Measurements from ENCODE around the gene PCDHGB7. TPM values are rescaled to one million over a fixed set of nuclear protein-coding genes. Genes with fewer than 3 reads are reported as not detected.
"Not testable (repeated sequence)": the region's sequence is repeated elsewhere in the genome, so short reads cannot be mapped to it uniquely, and the experiment has no call there.

PCDHGB7 gene
- total and polyA plus RNA-seq, 7 experiments from 2014 or later, result 0.11 to 0.16 (median 0.13) TPM; not detected in 4

DNA sequence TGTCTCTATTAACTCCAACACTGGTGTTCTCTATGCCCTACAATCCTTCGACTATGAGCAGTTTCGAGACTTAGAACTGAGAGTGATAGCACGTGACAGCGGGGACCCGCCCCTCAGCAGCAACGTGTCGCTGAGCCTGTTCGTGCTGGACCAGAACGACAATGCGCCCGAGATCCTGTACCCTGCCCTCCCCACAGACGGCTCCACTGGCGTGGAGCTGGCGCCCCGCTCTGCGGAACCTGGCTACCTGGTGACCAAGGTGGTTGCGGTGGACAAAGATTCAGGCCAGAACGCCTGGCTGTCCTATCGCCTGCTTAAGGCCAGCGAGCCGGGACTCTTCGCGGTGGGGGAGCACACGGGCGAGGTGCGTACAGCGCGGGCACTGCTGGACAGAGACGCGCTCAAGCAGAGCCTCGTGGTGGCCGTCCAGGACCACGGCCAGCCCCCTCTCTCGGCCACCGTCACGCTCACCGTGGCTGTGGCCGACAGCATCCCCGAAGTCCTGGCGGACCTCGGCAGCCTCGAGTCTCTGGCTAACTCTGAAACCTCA is 5.3 kb downstream of the PCDHGB7 start:
- peaks cover 0 to 16% (median 7%) of the 10 kb centered on the region in 7 donors for H3K4me1 Mint-ChIP-seq
- H3K36me3 ChIP-seq (ENCODE audit: control insufficient read depth in 2 of 3, insufficient read depth in 3 of 3, low read length in 3 of 3), result peaks cover 0 to 4% (median 0%) of the 10 kb centered on the region in 3 experiments
- ChIA-PET POLR2A (interaction anchor here (0.5 kb wide), 1 partner anchor 55 kb away, joined by 4 read pairs; no protein-coding TSS in a partner anchor), CTCF (no interaction called here)
- H3K4me3 ChIP-seq (ENCODE audit: low read length), result no peak overlapping the region
- H3K4me3 Mint-ChIP-seq, result peak overlapping the region in 2 of 10 donors; percentile 19 to 35
- H3K27me3 Mint-ChIP-seq, result peaks cover 57 to 85% (median 76%) of the 10 kb centered on the region in 5 donors
- peaks cover 0 to 58% (median 18%) of the 10 kb centered on the region in 3 experiments for H3K9me3 ChIP-seq (ENCODE audit: control insufficient read depth in 2 of 3, low read length in 3 of 3)
- DNase-seq (no peak), ATAC-seq (no peak)
- H3K27me3 ChIP-seq (ENCODE audit: control insufficient read depth in 2 of 2, insufficient read depth in 2 of 2, low read length in 2 of 2), result peaks cover 0 to 28% of the 10 kb centered on the region in 2 donors
- peaks cover 3 to 52% (median 9%) of the 10 kb centered on the region in 5 donors for H3K36me3 Mint-ChIP-seq
- no peaks in the 10 kb centered on the region for H3K4me1 ChIP-seq (ENCODE audit: control insufficient read depth in 2 of 2, insufficient read depth in 2 of 2, low read length in 2 of 2)
- H3K9me3 Mint-ChIP-seq, result peaks cover 10 to 94% (median 60%) of the 10 kb centered on the region in 11 donors
- H3K27ac ChIP-seq (ENCODE audit: low read depth, low read length), result no peak overlapping the region
- H3K27ac Mint-ChIP-seq, result peak overlapping the region in 1 of 9 donors; percentile 51
- intact Hi-C loops (cut with micrococcal nuclease), result loop anchor here in 1 of 2 donors (5.0 kb wide), 1 partner anchor 54 kb away; the partner anchor contains the start of gene PCDHGC3

DNA sequence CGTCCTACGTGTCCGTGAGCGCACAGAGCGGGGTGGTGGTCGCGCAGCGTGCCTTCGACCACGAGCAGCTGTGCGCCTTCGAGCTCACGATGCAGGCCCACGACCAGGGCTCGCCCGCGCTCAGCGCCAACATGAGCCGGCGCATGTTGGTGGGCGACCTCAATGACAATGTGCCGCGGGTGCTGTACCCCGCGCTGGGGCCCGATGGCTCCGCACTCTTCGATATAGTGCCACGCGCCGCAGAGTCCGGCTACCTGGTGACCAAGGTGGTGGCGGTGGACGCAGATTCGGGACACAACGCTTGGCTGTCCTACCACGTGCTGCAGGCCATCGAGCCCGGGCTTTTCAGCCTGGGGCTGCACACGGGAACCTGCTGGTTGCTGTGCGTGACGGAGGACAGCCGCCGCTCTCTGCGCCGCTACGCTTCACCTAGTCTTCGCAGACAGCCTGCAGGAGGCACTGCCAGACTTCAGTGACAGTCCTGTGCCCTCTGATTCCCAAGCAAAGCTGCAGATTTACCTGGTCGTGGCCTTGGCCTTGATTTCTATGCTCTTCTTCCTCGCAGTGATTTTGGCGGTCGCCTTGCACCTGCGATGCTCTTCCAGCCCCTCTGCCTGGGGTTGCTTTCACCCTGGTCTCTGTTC is 10.4 kb downstream of the PCDHGB7 start:
- H3K4me1 ChIP-seq (ENCODE audit: control insufficient read depth in 2 of 2, insufficient read depth in 2 of 2, low read length in 2 of 2), result no peaks in the 10 kb centered on the region
- ChIA-PET POLR2A (interaction anchor here (0.6 kb wide), 1 partner anchor 10 kb away, joined by 3 read pairs; no protein-coding TSS in a partner anchor), CTCF (no interaction called here)
- Mint-ChIP-seq H3K36me3 (peaks cover 6 to 41% (median 17%) of the 10 kb centered on the region in 5 donors), H3K27ac (no peak overlapping the region), H3K4me3 (peak overlapping the region in 1 of 10 donors; percentile 25), H3K4me1 (peaks cover 6 to 10% (median 9%) of the 10 kb centered on the region in 7 donors), H3K27me3 (peaks cover 38 to 73% (median 69%) of the 10 kb centered on the region in 5 donors), H3K9me3 (peaks cover 4 to 89% (median 53%) of the 10 kb centered on the region in 11 donors)
- no peak overlapping the region for H3K27ac ChIP-seq (ENCODE audit: low read depth, low read length)
- ATAC-seq, result no peak
- H3K4me3 ChIP-seq (ENCODE audit: low read length), result no peak overlapping the region
- no peaks in the 10 kb centered on the region for H3K36me3 ChIP-seq (ENCODE audit: control insufficient read depth in 2 of 3, insufficient read depth in 3 of 3, low read length in 3 of 3)
- intact Hi-C loops (cut with micrococcal nuclease), result no loop called here
- H3K27me3 ChIP-seq (ENCODE audit: control insufficient read depth in 2 of 2, insufficient read depth in 2 of 2, low read length in 2 of 2), result peaks cover 7 to 13% of the 10 kb centered on the region in 2 donors
- peaks cover 0 to 42% (median 5%) of the 10 kb centered on the region in 3 experiments for H3K9me3 ChIP-seq (ENCODE audit: control insufficient read depth in 2 of 3, low read length in 3 of 3)
- DNase-seq, result no peak

DNA sequence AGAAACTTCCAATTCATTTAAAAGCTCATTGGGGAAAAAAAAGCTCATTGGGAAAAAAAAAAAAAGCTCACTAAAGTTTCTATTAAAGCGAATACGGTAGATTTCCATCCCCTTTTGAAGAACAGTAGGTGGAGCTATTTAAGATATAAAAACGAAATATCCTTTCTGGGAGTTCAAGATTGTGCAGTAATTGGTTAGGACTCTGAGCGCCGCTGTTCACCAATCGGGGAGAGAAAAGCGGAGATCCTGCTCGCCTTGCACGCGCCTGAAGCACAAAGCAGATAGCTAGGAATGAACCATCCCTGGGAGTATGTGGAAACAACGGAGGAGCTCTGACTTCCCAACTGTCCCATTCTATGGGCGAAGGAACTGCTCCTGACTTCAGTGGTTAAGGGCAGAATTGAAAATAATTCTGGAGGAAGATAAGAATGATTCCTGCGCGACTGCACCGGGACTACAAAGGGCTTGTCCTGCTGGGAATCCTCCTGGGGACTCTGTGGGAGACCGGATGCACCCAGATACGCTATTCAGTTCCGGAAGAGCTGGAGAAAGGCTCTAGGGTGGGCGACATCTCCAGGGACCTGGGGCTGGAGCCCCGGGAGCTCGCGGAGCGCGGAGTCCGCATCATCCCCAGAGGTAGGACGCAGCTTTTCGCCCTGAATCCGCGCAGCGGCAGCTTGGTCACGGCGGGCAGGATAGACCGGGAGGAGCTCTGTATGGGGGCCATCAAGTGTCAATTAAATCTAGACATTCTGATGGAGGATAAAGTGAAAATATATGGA is 13.0 kb downstream of the PCDHGB7 start, which contains the start of gene PCDHGA12:
Gene PCDHGA12, plus strand, starts transcription at position 176 of the 782 bp plus-strand sequence. Its CDS starts 253 bp downstream, at position 429.
- peaks cover 7 to 12% (median 9%) of the 10 kb centered on the region in 7 donors for H3K4me1 Mint-ChIP-seq
- DNase-seq (no peak), ATAC-seq (peak; percentile 64)
- ChIA-PET CTCF (interaction anchor here (0.6 kb wide), 1 partner anchor 18 kb away, joined by 4 read pairs; the partner anchor contains the start of gene PCDHGA10), POLR2A (interaction anchor here (1.2 kb wide), 1 partner anchor 111 kb away, joined by 4 read pairs; no protein-coding TSS in a partner anchor)
- peak within 1 kb of the TSS; percentile 12 to 86 (median 78) for H3K4me3 Mint-ChIP-seq
- peak within 1 kb of the TSS in 7 of 9 donors; percentile 17 to 83 (median 58) for H3K27ac Mint-ChIP-seq
- Histone ChIP-seq H3K36me3 (ENCODE audit: control insufficient read depth in 2 of 3, insufficient read depth in 3 of 3, low read length in 3 of 3) (no peaks in the 10 kb centered on the region), H3K4me1 (ENCODE audit: control insufficient read depth in 2 of 2, insufficient read depth in 2 of 2, low read length in 2 of 2) (no peaks in the 10 kb centered on the region), H3K27me3 (ENCODE audit: control insufficient read depth in 2 of 2, insufficient read depth in 2 of 2, low read length in 2 of 2) (peaks cover 7 to 16% of the 10 kb centered on the region in 2 donors), H3K27ac (ENCODE audit: low read depth, low read length) (no peak within 1 kb of the TSS), H3K9me3 (ENCODE audit: control insufficient read depth in 2 of 3, low read length in 3 of 3) (peaks cover 0 to 35% (median 5%) of the 10 kb centered on the region in 3 experiments), H3K4me3 (ENCODE audit: low read length) (peak within 1 kb of the TSS; percentile 27)
- peaks cover 31 to 81% (median 71%) of the 10 kb centered on the region in 5 donors for H3K27me3 Mint-ChIP-seq
- H3K9me3 Mint-ChIP-seq, result peaks cover 4 to 86% (median 49%) of the 10 kb centered on the region in 11 donors
- H3K36me3 Mint-ChIP-seq, result peaks cover 6 to 42% (median 20%) of the 10 kb centered on the region in 5 donors
- intact Hi-C loops (cut with micrococcal nuclease), result no loop called here

DNA sequence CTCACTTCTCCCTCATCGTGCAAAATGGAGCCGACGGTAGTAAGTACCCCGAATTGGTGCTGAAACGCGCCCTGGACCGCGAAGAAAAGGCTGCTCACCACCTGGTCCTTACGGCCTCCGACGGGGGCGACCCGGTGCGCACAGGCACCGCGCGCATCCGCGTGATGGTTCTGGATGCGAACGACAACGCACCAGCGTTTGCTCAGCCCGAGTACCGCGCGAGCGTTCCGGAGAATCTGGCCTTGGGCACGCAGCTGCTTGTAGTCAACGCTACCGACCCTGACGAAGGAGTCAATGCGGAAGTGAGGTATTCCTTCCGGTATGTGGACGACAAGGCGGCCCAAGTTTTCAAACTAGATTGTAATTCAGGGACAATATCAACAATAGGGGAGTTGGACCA is 13.8 kb downstream of the PCDHGB7 start:
- H3K9me3 Mint-ChIP-seq, result peaks cover 4 to 78% (median 47%) of the 10 kb centered on the region in 11 donors
- H3K27me3 Mint-ChIP-seq, result peaks cover 28 to 76% (median 73%) of the 10 kb centered on the region in 5 donors
- peaks cover 0 to 35% (median 5%) of the 10 kb centered on the region in 3 experiments for H3K9me3 ChIP-seq (ENCODE audit: control insufficient read depth in 2 of 3, low read length in 3 of 3)
- H3K4me3 Mint-ChIP-seq, result peak overlapping the region in 9 of 10 donors; percentile 41 to 86 (median 75)
- peaks cover 7 to 16% of the 10 kb centered on the region in 2 donors for H3K27me3 ChIP-seq (ENCODE audit: control insufficient read depth in 2 of 2, insufficient read depth in 2 of 2, low read length in 2 of 2)
- POLR2A ChIA-PET, result no interaction called here
- intact Hi-C loops (cut with micrococcal nuclease), result no loop called here
- CTCF ChIA-PET, result no interaction called here
- ATAC-seq (no peak), DNase-seq (no peak)
- no peaks in the 10 kb centered on the region for H3K4me1 ChIP-seq (ENCODE audit: control insufficient read depth in 2 of 2, insufficient read depth in 2 of 2, low read length in 2 of 2)
- no peak overlapping the region for H3K4me3 ChIP-seq (ENCODE audit: low read length)
- H3K27ac Mint-ChIP-seq, result peak overlapping the region in 3 of 9 donors; percentile 13 to 78 (median 75)
- H3K4me1 Mint-ChIP-seq, result peaks cover 7 to 12% (median 9%) of the 10 kb centered on the region in 7 donors
- H3K36me3 Mint-ChIP-seq, result peaks cover 6 to 42% (median 20%) of the 10 kb centered on the region in 5 donors
- H3K36me3 ChIP-seq (ENCODE audit: control insufficient read depth in 2 of 3, insufficient read depth in 3 of 3, low read length in 3 of 3), result no peaks in the 10 kb centered on the region
- H3K27ac ChIP-seq (ENCODE audit: low read depth, low read length), result no peak overlapping the region

DNA sequence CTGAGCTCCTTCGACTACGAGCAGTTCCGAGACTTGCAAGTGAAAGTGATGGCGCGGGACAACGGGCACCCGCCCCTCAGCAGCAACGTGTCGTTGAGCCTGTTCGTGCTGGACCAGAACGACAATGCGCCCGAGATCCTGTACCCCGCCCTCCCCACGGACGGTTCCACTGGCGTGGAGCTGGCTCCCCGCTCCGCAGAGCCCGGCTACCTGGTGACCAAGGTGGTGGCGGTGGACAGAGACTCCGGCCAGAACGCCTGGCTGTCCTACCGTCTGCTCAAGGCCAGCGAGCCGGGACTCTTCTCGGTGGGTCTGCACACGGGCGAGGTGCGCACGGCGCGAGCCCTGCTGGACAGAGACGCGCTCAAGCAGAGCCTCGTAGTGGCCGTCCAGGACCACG is 14.8 kb downstream of the PCDHGB7 start:
- ATAC-seq; H3K4me1 ChIP-seq (ENCODE audit: control insufficient read depth in 2 of 2, insufficient read depth in 2 of 2, low read length in 2 of 2); H3K36me3 ChIP-seq (ENCODE audit: control insufficient read depth in 2 of 3, insufficient read depth in 3 of 3, low read length in 3 of 3); H3K4me3 ChIP-seq (ENCODE audit: low read length); DNase-seq; H3K27ac ChIP-seq (ENCODE audit: low read depth, low read length); POLR2A ChIA-PET; CTCF ChIA-PET; intact Hi-C loops (cut with micrococcal nuclease): not testable (repeated sequence)
- Mint-ChIP-seq H3K27ac (peak overlapping the region in 2 of 9 donors; percentile 21 to 25), H3K9me3 (peaks cover 4 to 68% (median 43%) of the 10 kb centered on the region in 11 donors), H3K36me3 (peaks cover 6 to 33% (median 20%) of the 10 kb centered on the region in 5 donors), H3K4me1 (peaks cover 7 to 12% (median 9%) of the 10 kb centered on the region in 7 donors), H3K27me3 (peaks cover 28 to 73% (median 72%) of the 10 kb centered on the region in 5 donors), H3K4me3 (peak overlapping the region in 5 of 10 donors; percentile 29 to 82 (median 73))
- Histone ChIP-seq H3K9me3 (ENCODE audit: control insufficient read depth in 2 of 3, low read length in 3 of 3) (peaks cover 0 to 35% (median 5%) of the 10 kb centered on the region in 3 experiments), H3K27me3 (ENCODE audit: control insufficient read depth in 2 of 2, insufficient read depth in 2 of 2, low read length in 2 of 2) (peaks cover 7 to 18% of the 10 kb centered on the region in 2 donors)

DNA sequence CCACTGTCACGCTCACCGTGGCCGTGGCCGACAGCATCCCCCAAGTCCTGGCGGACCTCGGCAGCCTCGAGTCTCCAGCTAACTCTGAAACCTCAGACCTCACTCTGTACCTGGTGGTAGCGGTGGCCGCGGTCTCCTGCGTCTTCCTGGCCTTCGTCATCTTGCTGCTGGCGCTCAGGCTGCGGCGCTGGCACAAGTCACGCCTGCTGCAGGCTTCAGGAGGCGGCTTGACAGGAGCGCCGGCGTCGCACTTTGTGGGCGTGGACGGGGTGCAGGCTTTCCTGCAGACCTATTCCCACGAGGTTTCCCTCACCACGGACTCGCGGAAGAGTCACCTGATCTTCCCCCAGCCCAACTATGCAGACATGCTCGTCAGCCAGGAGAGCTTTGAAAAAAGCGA is 15.2 kb downstream of the PCDHGB7 start:
- POLR2A ChIA-PET; H3K4me3 ChIP-seq (ENCODE audit: low read length); H3K27ac ChIP-seq (ENCODE audit: low read depth, low read length); CTCF ChIA-PET; DNase-seq; intact Hi-C loops (cut with micrococcal nuclease); H3K4me1 ChIP-seq (ENCODE audit: control insufficient read depth in 2 of 2, insufficient read depth in 2 of 2, low read length in 2 of 2); H3K36me3 ChIP-seq (ENCODE audit: control insufficient read depth in 2 of 3, insufficient read depth in 3 of 3, low read length in 3 of 3); ATAC-seq: not testable (repeated sequence)
- H3K4me3 Mint-ChIP-seq, result peak overlapping the region in 2 of 10 donors; percentile 27 to 52
- H3K36me3 Mint-ChIP-seq, result peaks cover 6 to 33% (median 20%) of the 10 kb centered on the region in 5 donors
- peaks cover 28 to 73% (median 72%) of the 10 kb centered on the region in 5 donors for H3K27me3 Mint-ChIP-seq
- H3K4me1 Mint-ChIP-seq, result peaks cover 7 to 12% (median 9%) of the 10 kb centered on the region in 7 donors
- H3K27me3 ChIP-seq (ENCODE audit: control insufficient read depth in 2 of 2, insufficient read depth in 2 of 2, low read length in 2 of 2), result peaks cover 7 to 19% of the 10 kb centered on the region in 2 donors
- peaks cover 4 to 66% (median 43%) of the 10 kb centered on the region in 11 donors for H3K9me3 Mint-ChIP-seq
- peak overlapping the region in 1 of 9 donors; percentile 46 for H3K27ac Mint-ChIP-seq
- peaks cover 0 to 32% (median 5%) of the 10 kb centered on the region in 3 experiments for H3K9me3 ChIP-seq (ENCODE audit: control insufficient read depth in 2 of 3, low read length in 3 of 3)

Data from naive thymus-derived CD4-positive, alpha-beta T cell (primary cell).